Measurements from ENCODE around the gene NEDD4L. TPM values are rescaled to one million over a fixed set of nuclear protein-coding genes. Genes with fewer than 3 reads are reported as not detected.

NEDD4L gene

GRCh38 chr18:58446391-58447060 is 402.5 kb downstream of the NEDD4L start:
- H4K8ac ChIP-seq (ENCODE audit: low read depth, low read length): no peak overlapping the region
- no peak overlapping the region for H3K27ac ChIP-seq (replicated peaks; ENCODE audit: low read length)
- no peaks in the 10 kb centered on the region for H3K79me1 ChIP-seq (ENCODE audit: low read depth, low read length)
- H3K4me3 ChIP-seq (ENCODE audit: low read length in 2 of 2): no peak overlapping the region
- no peak overlapping the region for H2BK5ac ChIP-seq (ENCODE audit: low read length)
- H3K4ac ChIP-seq (ENCODE audit: low read length): no peak overlapping the region
- no peaks in the 10 kb centered on the region for H3K36me3 ChIP-seq (replicated peaks in 1 of 2; ENCODE audit: control insufficient read depth in 2 of 2, insufficient read depth in 2 of 2, low read length in 2 of 2)
- no CpG with 5 or more reads among the region's 11 CpGs for WGBS, 2 donors (ENCODE audit: extremely low coverage in 2 of 2, insufficient read length in 2 of 2, insufficient replicate concordance in 1 of 2)
- no peak for DNase-seq (ENCODE audit: low spot score)
- H3K14ac ChIP-seq (ENCODE audit: low read length): no peak overlapping the region
- no peak overlapping the region for H2BK15ac ChIP-seq (ENCODE audit: low read length)
- H3K9me3 ChIP-seq (replicated peaks in 1 of 2; ENCODE audit: control insufficient read depth in 2 of 2, insufficient read depth in 1 of 2, low read depth in 1 of 2, low read length in 2 of 2): no peaks in the 10 kb centered on the region
- H3K4me2 ChIP-seq (ENCODE audit: insufficient read depth, low read length, poor library complexity, severe bottlenecking): no peak overlapping the region
- H2BK12ac ChIP-seq (ENCODE audit: low read length): no peak overlapping the region
- H4K91ac ChIP-seq (ENCODE audit: low read depth, low read length, poor library complexity): no peak overlapping the region
- peak overlapping the region; percentile 24 for H2AFZ ChIP-seq (ENCODE audit: low read length)
- H3K23ac ChIP-seq (ENCODE audit: low read depth, low read length, poor library complexity): no peak overlapping the region
- no peaks in the 10 kb centered on the region for H3K27me3 ChIP-seq (ENCODE audit: control insufficient read depth in 3 of 3, insufficient read depth in 3 of 3, low read depth in 1 of 3, low read length in 3 of 3)
- no peak overlapping the region for H3K18ac ChIP-seq (ENCODE audit: low read length)
- peaks cover 24 to 26% of the 10 kb centered on the region in 2 donors for H3K4me1 ChIP-seq (ENCODE audit: control insufficient read depth in 2 of 2, insufficient read depth in 1 of 2, low read depth in 1 of 2, low read length in 2 of 2)
- H2BK120ac ChIP-seq (ENCODE audit: low read depth, low read length): no peak overlapping the region
- H2AK5ac ChIP-seq (ENCODE audit: low read depth, low read length): no peak overlapping the region
- H3K9ac ChIP-seq (ENCODE audit: low read depth, low read length, poor library complexity): no peak overlapping the region

GRCh38 chr18:58447402-58448095 is 403.5 kb downstream of the NEDD4L start:
- WGBS, 2 donors (ENCODE audit: extremely low coverage in 2 of 2, insufficient read length in 2 of 2, insufficient replicate concordance in 1 of 2): no CpG with 5 or more reads among the region's 9 CpGs
- peak overlapping the region; percentile 64 for H3K27ac ChIP-seq (replicated peaks; ENCODE audit: low read length)
- DNase-seq (ENCODE audit: low spot score): peak; percentile 27
- H3K36me3 ChIP-seq (replicated peaks in 1 of 2; ENCODE audit: control insufficient read depth in 2 of 2, insufficient read depth in 2 of 2, low read length in 2 of 2): no peaks in the 10 kb centered on the region
- no peak overlapping the region for H2BK120ac ChIP-seq (ENCODE audit: low read depth, low read length)
- no peak overlapping the region for H3K23ac ChIP-seq (ENCODE audit: low read depth, low read length, poor library complexity)
- H3K9ac ChIP-seq (ENCODE audit: low read depth, low read length, poor library complexity): no peak overlapping the region
- H3K79me1 ChIP-seq (ENCODE audit: low read depth, low read length): no peaks in the 10 kb centered on the region
- no peak overlapping the region for H3K18ac ChIP-seq (ENCODE audit: low read length)
- no peak overlapping the region for H2BK5ac ChIP-seq (ENCODE audit: low read length)
- H2AFZ ChIP-seq (ENCODE audit: low read length): peak overlapping the region; percentile 78
- H3K27me3 ChIP-seq (ENCODE audit: control insufficient read depth in 3 of 3, insufficient read depth in 3 of 3, low read depth in 1 of 3, low read length in 3 of 3): no peaks in the 10 kb centered on the region
- no peak overlapping the region for H2BK15ac ChIP-seq (ENCODE audit: low read length)
- H3K4ac ChIP-seq (ENCODE audit: low read length): no peak overlapping the region
- H3K4me3 ChIP-seq (ENCODE audit: low read length in 2 of 2): peak overlapping the region in 1 of 2 donors; percentile 19
- no peak overlapping the region for H3K14ac ChIP-seq (ENCODE audit: low read length)
- H3K9me3 ChIP-seq (replicated peaks in 1 of 2; ENCODE audit: control insufficient read depth in 2 of 2, insufficient read depth in 1 of 2, low read depth in 1 of 2, low read length in 2 of 2): no peaks in the 10 kb centered on the region
- no peak overlapping the region for H2BK12ac ChIP-seq (ENCODE audit: low read length)
- H3K4me2 ChIP-seq (ENCODE audit: insufficient read depth, low read length, poor library complexity, severe bottlenecking): no peak overlapping the region
- H4K8ac ChIP-seq (ENCODE audit: low read depth, low read length): no peak overlapping the region
- H3K4me1 ChIP-seq (ENCODE audit: control insufficient read depth in 2 of 2, insufficient read depth in 1 of 2, low read depth in 1 of 2, low read length in 2 of 2): peaks cover 20 to 26% of the 10 kb centered on the region in 2 donors
- no peak overlapping the region for H4K91ac ChIP-seq (ENCODE audit: low read depth, low read length, poor library complexity)
- H2AK5ac ChIP-seq (ENCODE audit: low read depth, low read length): no peak overlapping the region

GRCh38 chr18:58449464-58449863 is 405.4 kb downstream of the NEDD4L start:
- no peak overlapping the region for H3K4ac ChIP-seq (ENCODE audit: low read length)
- H4K91ac ChIP-seq (ENCODE audit: low read depth, low read length, poor library complexity): no peak overlapping the region
- no peak overlapping the region for H3K9ac ChIP-seq (ENCODE audit: low read depth, low read length, poor library complexity)
- peak overlapping the region; percentile 1 for H3K18ac ChIP-seq (ENCODE audit: low read length)
- H3K9me3 ChIP-seq (replicated peaks in 1 of 2; ENCODE audit: control insufficient read depth in 2 of 2, insufficient read depth in 1 of 2, low read depth in 1 of 2, low read length in 2 of 2): no peaks in the 10 kb centered on the region
- H3K36me3 ChIP-seq (replicated peaks in 1 of 2; ENCODE audit: control insufficient read depth in 2 of 2, insufficient read depth in 2 of 2, low read length in 2 of 2): no peaks in the 10 kb centered on the region
- no peak overlapping the region for H3K14ac ChIP-seq (ENCODE audit: low read length)
- no peaks in the 10 kb centered on the region for H3K79me1 ChIP-seq (ENCODE audit: low read depth, low read length)
- H3K27me3 ChIP-seq (ENCODE audit: control insufficient read depth in 3 of 3, insufficient read depth in 3 of 3, low read depth in 1 of 3, low read length in 3 of 3): no peaks in the 10 kb centered on the region
- no peak overlapping the region for H3K27ac ChIP-seq (replicated peaks; ENCODE audit: low read length)
- WGBS, 2 donors (ENCODE audit: extremely low coverage in 2 of 2, insufficient read length in 2 of 2, insufficient replicate concordance in 1 of 2): no CpG with 5 or more reads among the region's 5 CpGs
- H3K4me3 ChIP-seq (ENCODE audit: low read length in 2 of 2): no peak overlapping the region
- H2BK15ac ChIP-seq (ENCODE audit: low read length): no peak overlapping the region
- no peak overlapping the region for H2BK5ac ChIP-seq (ENCODE audit: low read length)
- H2BK12ac ChIP-seq (ENCODE audit: low read length): no peak overlapping the region
- H2AFZ ChIP-seq (ENCODE audit: low read length): no peak overlapping the region
- H3K4me1 ChIP-seq (ENCODE audit: control insufficient read depth in 2 of 2, insufficient read depth in 1 of 2, low read depth in 1 of 2, low read length in 2 of 2): peaks cover 9 to 18% of the 10 kb centered on the region in 2 donors
- no peak overlapping the region for H3K23ac ChIP-seq (ENCODE audit: low read depth, low read length, poor library complexity)
- H4K8ac ChIP-seq (ENCODE audit: low read depth, low read length): no peak overlapping the region
- no peak for DNase-seq (ENCODE audit: low spot score)
- no peak overlapping the region for H2BK120ac ChIP-seq (ENCODE audit: low read depth, low read length)
- no peak overlapping the region for H3K4me2 ChIP-seq (ENCODE audit: insufficient read depth, low read length, poor library complexity, severe bottlenecking)
- no peak overlapping the region for H2AK5ac ChIP-seq (ENCODE audit: low read depth, low read length)

Small RNA genes within 50 kb of the gene (small RNA-seq; reads per million reads assigned to genes)
- gene HMGN1P30 (ENCODE audit: insufficient read depth): not detected
- not detected for gene MIR3591 (ENCODE audit: insufficient read depth)

Measured in neuronal stem cell (in vitro differentiated cells).